ENCODE data around the gene CREB5.

CREB5 gene

DNA sequence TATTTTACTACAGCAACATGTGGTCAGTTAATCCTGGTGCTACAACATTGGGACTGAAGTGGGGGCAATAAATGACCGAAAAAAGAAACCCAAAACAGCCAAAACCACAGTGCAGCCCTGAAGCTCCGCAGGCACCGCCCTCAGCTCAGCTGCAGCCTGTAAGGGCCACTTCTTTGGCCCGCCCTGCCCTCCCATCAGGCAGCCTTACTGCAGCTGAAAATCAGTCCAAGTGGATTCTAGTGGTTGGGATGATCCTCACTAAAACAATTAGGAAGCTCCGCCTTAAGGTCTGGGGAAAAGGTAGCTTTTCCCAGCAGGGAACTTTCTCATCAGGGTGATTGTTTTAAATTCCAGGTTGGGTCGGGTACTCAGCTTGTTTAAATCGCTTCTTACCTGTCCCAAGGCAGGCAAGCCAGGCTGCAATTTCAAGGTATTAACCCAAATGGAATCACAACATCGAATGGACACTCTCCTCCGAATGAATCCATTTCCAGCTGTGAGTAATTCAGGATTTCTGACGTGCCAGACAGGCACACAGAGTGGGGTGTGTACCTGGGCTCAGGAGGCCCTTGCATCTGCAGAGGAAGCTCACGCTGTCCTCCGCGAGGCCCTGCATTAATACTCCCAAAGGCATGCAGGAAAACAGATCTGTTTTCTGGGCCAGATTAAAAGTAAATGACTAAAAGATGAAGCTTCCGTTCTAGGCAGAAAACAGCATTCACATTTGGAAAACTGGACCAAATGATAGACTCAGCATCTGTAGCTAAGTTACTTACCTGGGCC, 104.3 kb downstream of the CREB5 start:
- no peak for TF ChIP-seq ZC3H10 (CRISPR knock-in tag; IDR thresholded peaks at IDR 0.05)
- TF ChIP-seq, protein P1, sequence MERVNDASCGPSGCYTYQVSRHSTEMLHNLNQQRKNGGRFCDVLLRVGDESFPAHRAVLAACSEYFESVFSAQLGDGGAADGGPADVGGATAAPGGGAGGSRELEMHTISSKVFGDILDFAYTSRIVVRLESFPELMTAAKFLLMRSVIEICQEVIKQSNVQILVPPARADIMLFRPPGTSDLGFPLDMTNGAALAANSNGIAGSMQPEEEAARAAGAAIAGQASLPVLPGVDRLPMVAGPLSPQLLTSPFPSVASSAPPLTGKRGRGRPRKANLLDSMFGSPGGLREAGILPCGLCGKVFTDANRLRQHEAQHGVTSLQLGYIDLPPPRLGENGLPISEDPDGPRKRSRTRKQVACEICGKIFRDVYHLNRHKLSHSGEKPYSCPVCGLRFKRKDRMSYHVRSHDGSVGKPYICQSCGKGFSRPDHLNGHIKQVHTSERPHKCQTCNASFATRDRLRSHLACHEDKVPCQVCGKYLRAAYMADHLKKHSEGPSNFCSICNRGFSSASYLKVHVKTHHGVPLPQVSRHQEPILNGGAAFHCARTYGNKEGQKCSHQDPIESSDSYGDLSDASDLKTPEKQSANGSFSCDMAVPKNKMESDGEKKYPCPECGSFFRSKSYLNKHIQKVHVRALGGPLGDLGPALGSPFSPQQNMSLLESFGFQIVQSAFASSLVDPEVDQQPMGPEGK (CRISPR knock-in tag; IDR thresholded peaks at IDR 0.05; ENCODE audit: borderline replicate concordance) = no peak
- TF ChIP-seq ZNF565 (CRISPR knock-in tag; conservative IDR thresholded peaks at IDR 0.05; ENCODE audit: low read depth) = no peak
- no peak for TF ChIP-seq TOX (CRISPR knock-in tag; IDR thresholded peaks at IDR 0.05; ENCODE audit: borderline replicate concordance)
- TF ChIP-seq ZFP3 (CRISPR knock-in tag; IDR thresholded peaks at IDR 0.05) = no peak
- no peak for TF ChIP-seq OSR1 (CRISPR knock-in tag; IDR thresholded peaks at IDR 0.05)
- TF ChIP-seq, protein P2, sequence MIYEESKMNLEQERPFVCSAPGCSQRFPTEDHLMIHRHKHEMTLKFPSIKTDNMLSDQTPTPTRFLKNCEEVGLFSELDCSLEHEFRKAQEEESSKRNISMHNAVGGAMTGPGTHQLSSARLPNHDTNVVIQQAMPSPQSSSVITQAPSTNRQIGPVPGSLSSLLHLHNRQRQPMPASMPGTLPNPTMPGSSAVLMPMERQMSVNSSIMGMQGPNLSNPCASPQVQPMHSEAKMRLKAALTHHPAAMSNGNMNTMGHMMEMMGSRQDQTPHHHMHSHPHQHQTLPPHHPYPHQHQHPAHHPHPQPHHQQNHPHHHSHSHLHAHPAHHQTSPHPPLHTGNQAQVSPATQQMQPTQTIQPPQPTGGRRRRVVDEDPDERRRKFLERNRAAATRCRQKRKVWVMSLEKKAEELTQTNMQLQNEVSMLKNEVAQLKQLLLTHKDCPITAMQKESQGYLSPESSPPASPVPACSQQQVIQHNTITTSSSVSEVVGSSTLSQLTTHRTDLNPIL (CRISPR knock-in tag; IDR thresholded peaks at IDR 0.05; ENCODE audit: low read depth) = no peak
- no peak for TF ChIP-seq PPARA (CRISPR knock-in tag; IDR thresholded peaks at IDR 0.05; ENCODE audit: borderline replicate concordance)
- no peak for TF ChIP-seq SNAI2 (CRISPR knock-in tag; IDR thresholded peaks at IDR 0.05)
- TF ChIP-seq TCF4 (CRISPR knock-in tag; IDR thresholded peaks at IDR 0.05; ENCODE audit: borderline replicate concordance) = no peak
- no peak for TF ChIP-seq ESRRG (CRISPR knock-in tag; IDR thresholded peaks at IDR 0.05)
- TF ChIP-seq CSDC2 (CRISPR knock-in tag; IDR thresholded peaks at IDR 0.05) = no peak
- no peak for ATAC-seq

DNA sequence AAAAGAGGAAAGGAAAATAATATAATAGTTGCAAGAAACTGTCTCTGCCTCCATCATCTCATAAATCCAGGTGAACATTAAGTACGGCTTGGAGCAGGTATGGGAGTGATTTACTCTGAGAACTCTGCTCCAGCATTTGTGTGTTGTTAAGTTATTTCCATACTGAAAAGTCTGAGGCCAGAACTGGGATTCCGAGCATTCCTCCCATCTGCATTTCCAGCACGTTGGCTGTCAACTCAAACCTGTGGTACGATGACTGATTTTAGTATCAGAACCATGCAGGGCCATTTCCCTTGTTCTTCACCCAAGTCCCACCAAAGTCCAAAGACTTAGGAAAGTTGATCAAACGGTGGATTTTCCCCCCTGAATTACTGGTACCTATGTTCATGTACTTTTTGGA, 104.9 kb downstream of the CREB5 start:
- ATAC-seq = no peak
- TF ChIP-seq ZC3H10 (CRISPR knock-in tag; IDR thresholded peaks at IDR 0.05) (no peak), ZNF70 (CRISPR knock-in tag; IDR thresholded peaks at IDR 0.05) (no peak), ZFP3 (CRISPR knock-in tag; IDR thresholded peaks at IDR 0.05) (no peak), RARB (CRISPR knock-in tag; IDR thresholded peaks at IDR 0.05) (no peak), ZNF8 (CRISPR knock-in tag; IDR thresholded peaks at IDR 0.05) (no peak), OSR1 (CRISPR knock-in tag; IDR thresholded peaks at IDR 0.05) (no peak), TCF4 (CRISPR knock-in tag; IDR thresholded peaks at IDR 0.05; ENCODE audit: borderline replicate concordance) (no peak), ISL1 (CRISPR knock-in tag; IDR thresholded peaks at IDR 0.05) (no peak), ESRRG (CRISPR knock-in tag; IDR thresholded peaks at IDR 0.05) (no peak), ZNF565 (CRISPR knock-in tag; conservative IDR thresholded peaks at IDR 0.05; ENCODE audit: low read depth) (no peak), ZFP30 (CRISPR knock-in tag; IDR thresholded peaks at IDR 0.05) (no peak), CSDC2 (CRISPR knock-in tag; IDR thresholded peaks at IDR 0.05) (no peak), GLIS3 (CRISPR knock-in tag; IDR thresholded peaks at IDR 0.05) (no peak)
- TF ChIP-seq, protein P3, sequence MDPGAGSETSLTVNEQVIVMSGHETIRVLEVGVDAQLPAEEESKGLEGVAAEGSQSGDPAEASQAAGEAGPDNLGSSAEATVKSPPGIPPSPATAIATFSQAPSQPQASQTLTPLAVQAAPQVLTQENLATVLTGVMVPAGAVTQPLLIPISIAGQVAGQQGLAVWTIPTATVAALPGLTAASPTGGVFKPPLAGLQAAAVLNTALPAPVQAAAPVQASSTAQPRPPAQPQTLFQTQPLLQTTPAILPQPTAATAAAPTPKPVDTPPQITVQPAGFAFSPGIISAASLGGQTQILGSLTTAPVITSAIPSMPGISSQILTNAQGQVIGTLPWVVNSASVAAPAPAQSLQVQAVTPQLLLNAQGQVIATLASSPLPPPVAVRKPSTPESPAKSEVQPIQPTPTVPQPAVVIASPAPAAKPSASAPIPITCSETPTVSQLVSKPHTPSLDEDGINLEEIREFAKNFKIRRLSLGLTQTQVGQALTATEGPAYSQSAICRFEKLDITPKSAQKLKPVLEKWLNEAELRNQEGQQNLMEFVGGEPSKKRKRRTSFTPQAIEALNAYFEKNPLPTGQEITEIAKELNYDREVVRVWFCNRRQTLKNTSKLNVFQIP (CRISPR knock-in tag; IDR thresholded peaks at IDR 0.05; ENCODE audit: borderline replicate concordance, low read depth) = no peak
- TF ChIP-seq, protein P2 (CRISPR knock-in tag; IDR thresholded peaks at IDR 0.05; ENCODE audit: low read depth) = no peak
- TF ChIP-seq, protein P1 (CRISPR knock-in tag; IDR thresholded peaks at IDR 0.05; ENCODE audit: borderline replicate concordance) = no peak
- TF ChIP-seq, protein P4, sequence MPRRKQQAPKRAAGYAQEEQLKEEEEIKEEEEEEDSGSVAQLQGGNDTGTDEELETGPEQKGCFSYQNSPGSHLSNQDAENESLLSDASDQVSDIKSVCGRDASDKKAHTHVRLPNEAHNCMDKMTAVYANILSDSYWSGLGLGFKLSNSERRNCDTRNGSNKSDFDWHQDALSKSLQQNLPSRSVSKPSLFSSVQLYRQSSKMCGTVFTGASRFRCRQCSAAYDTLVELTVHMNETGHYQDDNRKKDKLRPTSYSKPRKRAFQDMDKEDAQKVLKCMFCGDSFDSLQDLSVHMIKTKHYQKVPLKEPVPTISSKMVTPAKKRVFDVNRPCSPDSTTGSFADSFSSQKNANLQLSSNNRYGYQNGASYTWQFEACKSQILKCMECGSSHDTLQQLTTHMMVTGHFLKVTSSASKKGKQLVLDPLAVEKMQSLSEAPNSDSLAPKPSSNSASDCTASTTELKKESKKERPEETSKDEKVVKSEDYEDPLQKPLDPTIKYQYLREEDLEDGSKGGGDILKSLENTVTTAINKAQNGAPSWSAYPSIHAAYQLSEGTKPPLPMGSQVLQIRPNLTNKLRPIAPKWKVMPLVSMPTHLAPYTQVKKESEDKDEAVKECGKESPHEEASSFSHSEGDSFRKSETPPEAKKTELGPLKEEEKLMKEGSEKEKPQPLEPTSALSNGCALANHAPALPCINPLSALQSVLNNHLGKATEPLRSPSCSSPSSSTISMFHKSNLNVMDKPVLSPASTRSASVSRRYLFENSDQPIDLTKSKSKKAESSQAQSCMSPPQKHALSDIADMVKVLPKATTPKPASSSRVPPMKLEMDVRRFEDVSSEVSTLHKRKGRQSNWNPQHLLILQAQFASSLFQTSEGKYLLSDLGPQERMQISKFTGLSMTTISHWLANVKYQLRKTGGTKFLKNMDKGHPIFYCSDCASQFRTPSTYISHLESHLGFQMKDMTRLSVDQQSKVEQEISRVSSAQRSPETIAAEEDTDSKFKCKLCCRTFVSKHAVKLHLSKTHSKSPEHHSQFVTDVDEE (CRISPR knock-in tag; IDR thresholded peaks at IDR 0.05) = no peak

Data from SK-N-SH treated with all-trans-retinoic acid at 6 μM for 48 hours (cell line).